MG63 (cell line): ENCODE measurements around the gene ACO2. TPM values are rescaled to one million over a fixed set of nuclear protein-coding genes. Genes with fewer than 3 reads are reported as not detected.

Source experiments
- DNase-seq: peaks from one replicate; pipeline ENCODE4 v3.0.0-alpha.2; 2020
- H3K27me3 ChIP-seq: fragments of 250-450 bp; sonication (Bioruptor Pico); 2 replicates; pipeline ENCODE4 v1.5.1; 2020; ENCODE audit warnings: mild to moderate bottlenecking, moderate library complexity
- H3K36me3 ChIP-seq: fragments of 250-450 bp; sonication (Bioruptor Pico); 2 replicates; pipeline ENCODE4 v1.5.1; 2020; ENCODE audit warnings: mild to moderate bottlenecking, moderate library complexity
- H3K4me3 ChIP-seq: fragments of 250-450 bp; sonication (Bioruptor Pico); 2 replicates; pipeline ENCODE4 v1.5.1; 2020; ENCODE audit warnings: mild to moderate bottlenecking, moderate library complexity
- H3K9me3 ChIP-seq: fragments of 250-450 bp; sonication (Bioruptor Pico); 2 replicates; pipeline ENCODE4 v1.5.1; 2020; ENCODE audit warnings: mild to moderate bottlenecking, moderate library complexity
- total RNA-seq: library from RNA; depleted of rRNA; stranded (reverse); fragments of >200 nt; shearing (Covaris generic); gene quantifications from 2 replicates; pipeline ENCODE4 v1.2.3, GENCODE V29; 2014; ENCODE audit warnings: low replicate concordance

Gene ACO2
- total RNA-seq, 1 experiment from 2014 or later, result 90.1 TPM

DNA sequence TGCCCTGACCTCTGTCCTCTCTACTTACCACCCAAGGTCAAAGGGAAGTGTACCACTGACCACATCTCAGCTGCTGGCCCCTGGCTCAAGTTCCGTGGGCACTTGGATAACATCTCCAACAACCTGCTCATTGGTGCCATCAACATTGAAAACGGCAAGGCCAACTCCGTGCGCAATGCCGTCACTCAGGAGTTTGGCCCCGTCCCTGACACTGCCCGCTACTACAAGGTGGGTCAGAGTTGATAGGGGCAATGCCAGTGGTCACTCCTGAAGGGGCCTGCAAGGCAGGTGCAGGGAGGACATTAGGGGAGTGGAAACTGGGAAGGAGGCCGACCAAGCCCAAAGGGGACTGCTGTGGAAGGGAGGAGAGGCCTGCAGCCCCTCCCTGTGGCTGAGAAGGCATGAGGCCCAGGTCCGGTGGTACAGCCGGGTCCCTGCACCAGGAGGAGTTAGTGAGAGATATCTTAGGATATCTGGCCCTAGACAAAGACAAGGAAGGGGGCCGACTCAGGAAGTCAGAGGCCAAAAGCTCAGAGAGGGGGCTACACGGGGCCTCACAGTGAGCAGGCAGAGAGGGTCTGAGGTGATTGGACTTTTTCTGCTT is 57.4 kb downstream of the ACO2 start:
- H3K27me3 ChIP-seq, result no peaks in the 10 kb centered on the region
- peaks cover 82% of the 10 kb centered on the region for H3K36me3 ChIP-seq
- H3K4me3 ChIP-seq, result no peak overlapping the region
- no peak for DNase-seq
- no peaks in the 10 kb centered on the region for H3K9me3 ChIP-seq

DNA sequence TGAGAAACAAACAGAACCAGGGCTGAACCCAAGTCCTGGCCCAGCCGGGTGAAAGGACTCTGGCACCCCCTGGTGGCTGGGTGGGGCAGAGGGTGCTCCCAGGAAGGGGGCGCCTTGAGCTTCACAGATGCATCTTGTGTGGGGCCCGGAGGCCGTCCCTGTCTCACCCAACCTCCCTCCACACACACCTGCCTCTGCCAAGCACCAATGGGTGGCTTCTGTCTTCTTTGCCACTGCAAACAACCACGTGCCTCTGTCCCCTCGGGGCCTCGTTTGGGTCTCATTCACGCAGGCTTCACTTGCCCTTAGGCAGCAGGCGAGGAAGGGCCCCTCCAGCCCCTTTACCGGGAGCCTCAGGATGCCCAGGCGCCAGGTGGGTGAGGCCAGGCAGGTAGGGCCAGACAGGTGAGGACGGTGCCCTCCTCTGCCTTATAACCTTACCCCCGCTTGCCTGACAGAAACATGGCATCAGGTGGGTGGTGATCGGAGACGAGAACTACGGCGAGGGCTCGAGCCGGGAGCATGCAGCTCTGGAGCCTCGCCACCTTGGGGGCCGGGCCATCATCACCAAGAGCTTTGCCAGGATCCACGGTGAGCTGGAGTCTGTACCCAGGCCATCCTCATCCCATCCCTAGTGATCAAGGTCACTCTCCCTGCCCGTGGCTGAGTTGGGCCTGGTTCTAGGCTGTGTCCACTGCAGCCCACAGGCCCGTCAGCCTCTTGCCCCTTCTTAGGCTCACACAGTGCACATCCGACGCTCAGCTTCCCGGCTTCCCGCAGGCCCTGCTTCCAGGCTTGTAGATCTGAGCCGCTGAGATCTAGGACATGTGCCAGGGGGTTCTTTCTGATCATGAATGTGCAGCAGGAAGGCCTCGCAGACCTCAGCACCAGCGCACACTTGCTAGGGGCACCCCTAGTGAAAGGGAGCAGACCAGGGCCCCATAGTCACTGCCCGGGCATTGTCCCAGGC is 58.2 kb downstream of the ACO2 start:
- no peak for DNase-seq
- H3K4me3 ChIP-seq, result no peak overlapping the region
- peaks cover 90% of the 10 kb centered on the region for H3K36me3 ChIP-seq
- no peaks in the 10 kb centered on the region for H3K27me3 ChIP-seq
- H3K9me3 ChIP-seq, result no peaks in the 10 kb centered on the region

DNA sequence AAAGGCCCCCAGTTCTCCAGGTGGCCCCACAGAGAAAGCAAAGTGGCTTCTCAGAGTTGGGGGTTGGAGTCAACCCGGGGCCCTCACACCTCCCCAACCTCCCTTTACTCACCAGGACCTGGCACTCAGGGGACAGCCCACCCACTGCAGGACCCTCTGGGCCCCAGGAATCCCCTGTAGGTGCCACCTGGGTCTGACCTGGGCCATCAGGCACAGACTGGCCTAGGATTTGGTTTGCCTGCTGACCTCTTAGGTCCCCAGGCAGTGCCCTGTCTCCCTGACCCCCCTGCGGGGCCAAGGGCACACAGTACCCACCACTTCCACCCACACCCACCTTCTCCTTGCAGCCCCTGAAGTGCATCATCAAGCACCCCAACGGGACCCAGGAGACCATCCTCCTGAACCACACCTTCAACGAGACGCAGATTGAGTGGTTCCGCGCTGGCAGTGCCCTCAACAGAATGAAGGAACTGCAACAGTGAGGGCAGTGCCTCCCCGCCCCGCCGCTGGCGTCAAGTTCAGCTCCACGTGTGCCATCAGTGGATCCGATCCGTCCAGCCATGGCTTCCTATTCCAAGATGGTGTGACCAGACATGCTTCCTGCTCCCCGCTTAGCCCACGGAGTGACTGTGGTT is 59.3 kb downstream of the ACO2 start:
- no peaks in the 10 kb centered on the region for H3K27me3 ChIP-seq
- H3K4me3 ChIP-seq, result no peak overlapping the region
- H3K36me3 ChIP-seq, result peaks cover 89% of the 10 kb centered on the region
- DNase-seq, result no peak
- H3K9me3 ChIP-seq, result no peaks in the 10 kb centered on the region

DNA sequence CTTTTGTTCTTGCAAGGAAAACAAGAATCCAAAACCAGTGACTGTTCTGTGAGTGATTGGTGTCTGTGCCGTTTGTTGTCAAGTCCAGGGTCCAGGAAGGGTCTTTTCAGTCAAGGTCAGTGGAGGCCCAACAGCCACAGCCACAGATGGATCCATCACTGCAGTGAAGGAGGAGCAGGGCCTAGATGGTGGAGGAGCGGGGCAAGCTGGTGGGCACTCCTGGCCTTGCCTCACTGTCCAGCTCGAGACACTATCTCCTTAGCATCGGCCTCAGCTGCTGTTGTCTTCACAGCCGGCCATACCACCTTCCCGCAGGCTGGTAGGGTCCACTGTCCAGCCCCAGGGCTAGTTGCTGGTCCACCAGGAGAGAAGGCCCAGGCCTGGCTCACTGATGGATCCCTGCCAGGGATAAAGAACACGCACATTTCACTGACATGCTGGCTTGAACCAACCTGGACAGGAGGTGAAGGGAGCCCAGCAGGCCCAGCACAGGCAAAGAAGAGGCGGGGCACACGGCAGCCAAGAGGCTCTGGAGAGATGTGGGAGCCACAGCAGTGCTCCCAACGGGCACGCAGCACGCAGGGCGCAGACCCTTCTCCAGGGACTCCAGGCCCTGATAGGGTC is 60.1 kb downstream of the ACO2 start:
- Histone ChIP-seq H3K36me3 (peaks cover 90% of the 10 kb centered on the region), H3K9me3 (no peaks in the 10 kb centered on the region), H3K27me3 (no peaks in the 10 kb centered on the region), H3K4me3 (no peak overlapping the region)
- DNase-seq, result no peak

DNA sequence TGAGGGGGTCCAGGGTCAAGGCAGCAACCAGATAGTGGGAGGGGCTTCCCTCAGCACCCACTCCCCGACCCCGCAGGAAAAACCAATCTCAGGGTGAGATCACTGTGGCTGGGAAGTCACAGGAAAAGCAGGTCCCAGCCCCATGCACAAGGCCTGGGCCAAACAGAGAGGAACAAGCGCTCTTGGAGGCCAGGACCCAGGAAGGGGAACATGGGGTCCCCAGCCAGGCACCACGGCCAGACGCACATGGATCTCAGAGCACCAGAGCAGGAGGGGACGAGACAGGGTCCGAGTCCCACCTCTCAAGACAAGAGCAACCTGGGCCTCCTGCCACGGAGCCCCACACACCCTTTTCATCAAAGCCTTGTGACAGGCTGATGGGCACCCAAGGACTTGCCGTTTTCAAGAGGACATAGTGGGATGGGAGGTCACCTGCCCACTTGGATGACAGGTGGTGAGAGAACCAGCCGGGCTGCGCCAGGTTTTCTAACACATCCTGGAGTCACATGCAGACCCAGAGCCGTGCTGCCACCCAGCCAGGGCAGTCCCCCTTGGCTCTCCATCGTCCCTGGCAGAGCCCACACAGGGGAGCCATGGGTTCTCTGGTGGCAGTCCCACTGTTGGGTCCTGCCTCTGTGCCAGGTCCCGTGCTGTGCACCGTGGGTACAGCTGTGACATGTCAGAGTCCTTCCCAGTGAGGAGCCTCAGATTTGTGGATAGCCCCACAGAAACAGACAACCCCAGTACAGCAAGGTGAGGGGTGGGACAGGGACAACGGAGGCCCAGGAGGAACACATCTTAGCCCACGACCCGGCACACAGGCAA is 62.2 kb downstream of the ACO2 start:
- Histone ChIP-seq H3K36me3 (peaks cover 83% of the 10 kb centered on the region), H3K4me3 (no peak overlapping the region), H3K9me3 (no peaks in the 10 kb centered on the region), H3K27me3 (no peaks in the 10 kb centered on the region)
- DNase-seq, result no peak

DNA sequence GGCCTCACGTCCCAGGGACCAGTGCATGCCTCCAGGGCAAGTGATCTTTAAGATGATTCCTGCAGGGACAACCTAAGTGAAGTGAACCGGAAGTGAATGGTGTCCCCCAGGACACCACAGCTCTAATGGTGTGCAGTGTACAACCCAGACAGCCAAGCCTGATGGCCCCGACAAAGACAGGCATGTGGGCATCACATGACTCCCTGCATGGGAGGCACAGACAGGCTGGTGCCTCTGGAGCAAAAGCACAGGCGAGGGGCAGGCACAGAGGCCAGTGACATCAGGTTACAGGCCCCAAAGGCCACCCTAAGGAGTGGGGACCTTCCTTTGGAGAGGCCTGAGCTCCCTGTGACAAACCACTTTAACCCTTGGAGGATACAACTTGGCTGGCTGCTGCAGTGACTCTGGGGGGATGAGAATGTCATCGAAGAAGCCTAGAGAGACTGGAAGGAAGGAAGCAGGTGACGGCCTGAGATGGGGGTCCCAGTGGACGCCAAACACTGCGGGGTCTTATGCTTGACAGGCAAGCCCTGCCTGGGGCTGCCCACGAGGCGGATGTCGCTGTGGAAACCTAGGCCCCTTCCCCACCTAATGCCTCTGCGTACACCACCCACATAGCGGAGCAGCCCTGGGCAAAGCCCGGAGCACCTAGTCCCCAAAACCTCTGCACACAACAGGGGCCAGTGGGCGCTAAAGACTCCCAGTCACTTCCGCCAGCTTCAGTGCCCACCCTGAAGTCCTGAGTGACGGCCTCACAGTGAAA is 63.0 kb downstream of the ACO2 start:
- Histone ChIP-seq H3K4me3 (no peak overlapping the region), H3K36me3 (peaks cover 79% of the 10 kb centered on the region), H3K27me3 (no peaks in the 10 kb centered on the region), H3K9me3 (no peaks in the 10 kb centered on the region)
- DNase-seq, result no peak

DNA sequence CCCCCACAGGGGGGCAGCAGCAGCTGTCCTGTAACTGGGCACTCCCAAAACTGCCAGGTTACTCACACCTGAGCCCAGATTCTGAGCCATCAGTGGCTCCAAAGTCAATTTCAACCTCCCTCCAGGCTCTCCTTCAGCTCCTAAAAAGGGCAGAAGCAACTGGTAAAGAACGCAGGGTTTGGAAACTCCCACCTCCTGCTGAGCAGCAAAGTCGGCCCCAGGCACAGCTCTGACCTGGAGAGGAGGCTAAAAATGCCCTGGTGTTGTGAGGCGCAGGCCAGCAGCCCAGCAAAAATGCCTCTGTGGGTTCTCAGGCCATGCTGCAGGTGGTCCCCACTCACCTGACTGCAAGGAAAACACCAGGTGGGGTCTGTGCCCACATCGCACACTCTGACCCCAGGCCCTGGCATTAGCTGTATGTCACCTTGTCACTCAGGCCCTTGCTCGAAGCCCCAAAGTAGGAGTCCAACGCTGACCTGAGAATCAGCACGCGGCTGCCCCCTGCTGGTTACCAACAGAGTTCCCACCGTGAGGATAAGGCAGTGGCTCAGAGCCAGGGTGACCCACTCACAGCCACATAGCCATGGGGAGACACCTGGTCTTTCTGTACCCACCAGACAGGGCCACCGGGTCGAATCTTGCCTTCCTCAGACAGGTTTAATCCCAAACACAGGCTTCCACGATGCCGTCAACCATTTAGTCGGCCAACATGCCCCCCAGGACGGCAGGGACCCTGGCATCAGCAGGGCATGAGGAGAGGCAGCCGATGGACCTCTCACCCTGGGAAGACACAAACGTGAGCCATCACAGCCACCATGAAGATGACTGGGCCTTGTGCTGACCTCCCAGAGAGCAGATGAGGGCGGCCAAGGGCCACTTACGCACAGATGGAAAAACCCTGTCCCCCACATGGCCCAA is 64.2 kb downstream of the ACO2 start:
- Histone ChIP-seq H3K9me3 (no peaks in the 10 kb centered on the region), H3K4me3 (no peak overlapping the region), H3K36me3 (peaks cover 71% of the 10 kb centered on the region), H3K27me3 (no peaks in the 10 kb centered on the region)
- DNase-seq, result peak; percentile 45

DNA sequence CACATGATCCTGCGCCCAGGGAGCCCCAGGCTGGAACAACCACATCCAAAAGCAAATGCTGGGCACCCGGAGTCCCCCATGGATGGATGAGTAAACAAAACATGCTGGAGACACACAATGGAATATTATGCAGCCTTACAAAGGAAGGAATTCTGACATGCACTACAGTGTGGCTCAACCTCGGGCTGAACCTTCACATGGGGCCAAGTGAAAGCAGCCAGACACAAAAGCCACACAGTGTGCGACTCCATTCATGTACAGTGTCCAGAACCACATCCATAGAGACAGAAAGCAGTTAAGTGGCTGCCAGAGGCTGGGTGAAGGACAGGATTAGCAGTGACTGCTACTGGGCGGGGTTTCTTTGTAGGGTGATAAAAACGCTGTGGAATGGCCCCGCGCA is 65.3 kb downstream of the ACO2 start:
- Histone ChIP-seq H3K9me3 (no peaks in the 10 kb centered on the region), H3K27me3 (no peaks in the 10 kb centered on the region), H3K36me3 (peaks cover 67% of the 10 kb centered on the region), H3K4me3 (no peak overlapping the region)
- no peak for DNase-seq

DNA sequence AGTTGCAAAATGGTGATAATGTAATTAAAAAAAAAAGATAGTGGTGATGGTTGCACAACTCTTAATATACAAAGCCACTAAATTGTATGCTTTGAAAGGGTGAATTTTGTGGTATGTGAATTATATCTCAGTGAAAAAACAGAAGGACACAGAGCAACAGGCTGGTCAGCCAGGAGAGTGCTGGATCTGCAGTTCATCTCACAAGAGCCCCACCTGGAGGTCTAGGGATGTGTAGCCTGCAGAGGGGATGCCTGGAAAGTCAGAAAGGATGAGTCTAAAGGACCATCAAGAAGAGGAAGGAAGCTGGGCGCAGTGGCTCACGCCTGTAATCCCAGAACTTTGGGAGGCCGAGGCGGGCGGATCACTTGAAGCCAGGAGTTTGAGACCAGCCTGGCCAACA is 66.3 kb downstream of the ACO2 start:
- Histone ChIP-seq H3K36me3 (peaks cover 74% of the 10 kb centered on the region), H3K4me3 (no peak overlapping the region), H3K27me3 (no peaks in the 10 kb centered on the region), H3K9me3 (no peaks in the 10 kb centered on the region)
- DNase-seq, result no peak

DNA sequence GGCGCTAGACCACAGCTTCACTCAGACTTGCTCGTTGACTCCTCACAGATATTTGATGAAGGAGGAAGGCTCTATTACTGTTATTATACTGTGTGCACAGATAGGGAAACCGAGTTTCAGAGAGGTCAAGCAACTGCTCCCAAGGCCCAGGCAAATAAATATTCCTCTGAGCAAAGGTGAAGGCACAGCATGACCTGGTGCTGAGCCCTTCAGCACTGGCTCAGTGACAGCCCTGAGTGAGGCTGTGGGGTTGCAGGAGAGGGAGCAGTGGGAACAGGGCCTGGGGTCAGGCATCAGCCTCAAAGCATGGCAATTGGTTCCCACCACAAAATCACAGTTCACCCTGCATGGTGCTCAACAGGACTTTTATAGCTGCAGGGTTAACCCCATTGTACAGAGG is 68.3 kb downstream of the ACO2 start:
- Histone ChIP-seq H3K36me3 (peaks cover 63% of the 10 kb centered on the region), H3K4me3 (no peak overlapping the region), H3K9me3 (no peaks in the 10 kb centered on the region), H3K27me3 (no peaks in the 10 kb centered on the region)
- DNase-seq, result no peak

DNA sequence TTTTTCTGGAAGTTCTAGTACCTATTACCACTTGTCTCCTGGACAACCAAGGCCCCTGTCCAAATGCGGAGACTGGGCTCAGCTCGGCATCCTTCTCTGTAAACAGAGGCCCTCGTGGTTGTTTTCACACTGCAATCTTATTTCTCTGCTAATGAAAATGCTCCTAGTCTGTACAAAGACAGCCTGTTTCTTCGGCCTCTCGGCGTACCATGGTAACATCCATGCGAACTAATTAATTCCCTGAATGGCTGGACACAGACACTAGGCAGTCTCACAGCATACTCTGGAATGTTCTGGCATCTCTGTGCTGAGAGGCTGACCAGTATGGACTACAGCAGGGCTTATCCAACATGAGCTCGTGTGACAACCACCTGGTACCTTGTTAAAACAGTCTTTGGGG is 69.7 kb downstream of the ACO2 start:
- Histone ChIP-seq H3K27me3 (no peaks in the 10 kb centered on the region), H3K36me3 (peaks cover 62% of the 10 kb centered on the region), H3K9me3 (no peaks in the 10 kb centered on the region), H3K4me3 (no peak overlapping the region)
- DNase-seq, result no peak

DNA sequence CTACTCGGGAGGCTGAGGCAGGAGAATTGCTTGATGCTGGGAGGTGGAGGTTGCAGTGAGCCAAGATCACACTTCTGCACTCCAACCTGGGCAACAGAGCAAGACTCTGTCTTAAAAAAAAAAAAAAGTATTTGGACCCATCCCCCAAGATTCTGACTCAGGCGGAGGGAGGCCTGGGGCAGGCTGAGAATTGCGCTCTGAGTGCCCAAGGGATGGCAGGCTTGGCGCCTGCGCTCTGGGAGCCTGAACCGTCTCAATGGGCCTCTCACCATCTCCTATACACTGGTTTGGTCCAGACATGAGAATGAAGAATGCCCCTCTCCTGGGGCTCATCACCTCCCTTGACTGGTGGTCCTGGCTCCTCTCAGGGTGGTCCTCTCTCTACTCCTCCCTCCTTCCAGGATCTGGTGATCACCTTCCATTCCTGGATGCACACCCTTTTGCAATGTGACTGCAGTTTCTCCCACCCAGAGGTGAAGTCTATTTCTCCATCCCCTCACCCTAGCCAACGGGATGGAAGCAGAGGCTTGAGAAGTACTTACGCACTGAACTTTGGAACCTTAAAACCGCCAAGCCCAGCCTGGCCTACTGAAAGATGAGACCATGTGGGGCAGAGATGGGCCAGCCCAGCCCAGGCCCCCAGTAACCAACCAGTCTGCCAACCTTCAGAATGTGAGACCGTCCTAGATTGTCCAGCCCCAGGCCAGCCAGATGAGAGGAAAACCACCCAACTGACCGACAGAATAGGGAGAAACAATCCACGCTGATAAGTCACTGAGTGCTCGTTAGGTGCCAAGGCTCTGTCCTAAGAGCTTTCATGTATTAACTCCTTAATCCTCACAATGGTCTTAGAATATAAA is 70.5 kb downstream of the ACO2 start:
- Histone ChIP-seq H3K36me3 (peaks cover 54% of the 10 kb centered on the region), H3K9me3 (no peaks in the 10 kb centered on the region), H3K4me3 (no peak overlapping the region), H3K27me3 (no peaks in the 10 kb centered on the region)
- no peak for DNase-seq

DNA sequence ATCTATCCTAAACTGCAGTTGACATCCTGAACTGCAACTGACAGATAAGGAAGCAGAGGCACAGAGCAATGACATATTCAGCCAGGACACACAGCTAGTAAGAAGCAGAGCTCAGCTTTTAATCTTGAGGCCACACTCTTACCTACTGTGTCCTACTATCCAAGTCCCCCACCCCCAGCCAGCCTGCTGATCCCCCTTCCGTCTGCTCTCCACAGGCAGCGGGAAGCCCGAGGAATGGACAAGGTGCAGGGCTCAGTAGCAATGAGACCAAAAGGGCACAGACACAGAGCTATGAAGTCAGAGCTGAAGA is 71.0 kb downstream of the ACO2 start:
- H3K36me3 ChIP-seq, result peaks cover 52% of the 10 kb centered on the region
- DNase-seq, result no peak
- H3K9me3 ChIP-seq, result no peaks in the 10 kb centered on the region
- H3K4me3 ChIP-seq, result no peak overlapping the region
- no peaks in the 10 kb centered on the region for H3K27me3 ChIP-seq

DNA sequence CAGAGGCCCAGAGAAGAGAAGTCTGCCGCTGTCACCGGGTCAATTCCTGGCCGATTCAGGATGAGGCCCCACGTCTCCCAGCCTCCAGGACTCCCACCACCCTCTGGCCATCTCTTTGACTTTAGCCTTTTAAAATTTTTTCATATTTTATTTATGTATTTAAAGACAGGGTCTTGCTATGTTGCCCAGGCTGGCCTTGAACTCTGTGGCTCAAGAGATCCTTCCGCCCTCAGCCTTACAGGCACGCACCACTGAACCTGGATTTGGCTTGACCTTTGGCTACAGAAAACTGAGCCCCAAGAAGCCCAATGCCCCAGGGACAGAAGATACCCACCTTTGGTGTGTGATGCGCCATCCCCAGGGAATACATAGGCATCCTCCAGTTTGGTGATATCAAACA is 71.4 kb downstream of the ACO2 start:
- Histone ChIP-seq H3K4me3 (no peak overlapping the region), H3K36me3 (peaks cover 49% of the 10 kb centered on the region), H3K27me3 (no peaks in the 10 kb centered on the region), H3K9me3 (no peaks in the 10 kb centered on the region)
- DNase-seq, result no peak
